SK-N-SH (cell line): ENCODE results near the gene FBXW11. TPM values are rescaled to one million over a fixed set of nuclear protein-coding genes. Genes with fewer than 3 reads are reported as not detected.

Source experiments
- CTCF ChIA-PET: fragments of 300-600, 350-600 bp; formaldehyde crosslinking; extraction: SDS; loops from one replicate; lab custom pipeline; 2021; lab: Yijun Ruan, JAX
- POLR2A ChIA-PET: fragments of 350-600 bp; sonication (Branson Sonifier 250); formaldehyde crosslinking; extraction: SDS; loops from one replicate; lab custom pipeline; 2020; ENCODE audit warnings: antibody characterized with exemption, inconsistent platforms; lab: Yijun Ruan, JAX
- DNase-seq: peaks from one replicate; pipeline ENCODE4 v3.0.0; 2012
- H2AFZ ChIP-seq: fragments of 200-600 bp; sonication (generic); 2 replicates; pipeline ENCODE4 v1.8.1; 2016; ENCODE audit warnings: antibody characterized with exemption, mild to moderate bottlenecking, low read depth
- H3F3A ChIP-seq: fragments of 200-600 bp; sonication (generic); replicated peaks from 2 replicates; pipeline ENCODE3; 2016; ENCODE audit warnings: antibody characterized with exemption, mild to moderate bottlenecking; ENCODE audit not compliant: insufficient read depth
- H3K27ac ChIP-seq, 2 experiments: fragments of 200-500 bp in 1 of 2; fragments of 200-600 bp in 1 of 2; sonication (Bioruptor generic) in 1 of 2; sonication (generic), shearing (Covaris generic) in 1 of 2; 2 replicates each; pipeline versions ENCODE4 v1.5.1 to v1.6.1; 2014 to 2016; ENCODE audit warnings: low read depth in 2 of 2, inconsistent platforms in 1 of 2, low read length in 1 of 2, mild to moderate bottlenecking in 1 of 2, mixed read lengths in 1 of 2
- H3K27me3 ChIP-seq: fragments of 200-600 bp; sonication (generic), shearing (Covaris generic); 2 replicates; pipeline ENCODE4 v1.6.1; 2016; ENCODE audit warnings: mixed run types; ENCODE audit not compliant: insufficient read depth
- H3K36me3 ChIP-seq, 2 experiments: fragments of 200-500 bp in 1 of 2; fragments of 200-600 bp in 1 of 2; sonication (Bioruptor generic) in 1 of 2; sonication (generic) in 1 of 2; replicated peaks in 1 of 2; 2 replicates each; pipeline versions ENCODE3 to v1.5.1; 2014 to 2016; ENCODE audit warnings: low read length in 1 of 2, mild to moderate bottlenecking in 1 of 2; ENCODE audit not compliant: insufficient read depth in 2 of 2, control insufficient read depth in 1 of 2
- H3K4me1 ChIP-seq, 2 experiments: fragments of 200-500 bp in 1 of 2; fragments of 200-600 bp in 1 of 2; sonication (Bioruptor generic) in 1 of 2; sonication (generic), shearing (Covaris generic) in 1 of 2; 2 replicates each; pipeline versions ENCODE4 v1.5.1 to v1.6.1; 2014 to 2016; ENCODE audit warnings: low read depth in 1 of 2, low read length in 1 of 2, mixed run types in 1 of 2; ENCODE audit not compliant: insufficient read depth in 2 of 2, control insufficient read depth in 1 of 2
- H3K4me2 ChIP-seq: fragments of 200-600 bp; sonication (generic), shearing (Covaris generic); 2 replicates; pipeline ENCODE4 v1.6.1; 2017; ENCODE audit warnings: mixed run types
- H3K4me3 ChIP-seq, 2 experiments: fragments of 200-500 bp in 1 of 2; fragments of 200-600 bp in 1 of 2; sonication (Bioruptor generic) in 1 of 2; sonication (generic), shearing (Covaris generic) in 1 of 2; 2 replicates each; pipeline versions ENCODE4 v1.5.1 to v1.8.1; 2014 to 2016; ENCODE audit warnings: low read depth in 2 of 2, inconsistent platforms in 1 of 2, low read length in 1 of 2, mild to moderate bottlenecking in 1 of 2, mixed read lengths in 1 of 2, moderate library complexity in 1 of 2
- H3K79me2 ChIP-seq: fragments of 200-600 bp; sonication (generic); 2 replicates; pipeline ENCODE4 v1.8.1; 2017; ENCODE audit warnings: mild to moderate bottlenecking; ENCODE audit not compliant: insufficient read depth
- H3K9ac ChIP-seq: fragments of 200-600 bp; sonication (generic); 2 replicates; pipeline ENCODE4 v1.6.1; 2017; ENCODE audit warnings: mixed run types
- H3K9me2 ChIP-seq: fragments of 200-600 bp; sonication (generic); 2 replicates; pipeline ENCODE4 v1.6.1; 2017; ENCODE audit warnings: mixed run types
- H3K9me3 ChIP-seq: fragments of 200-600 bp; sonication (generic); 2 replicates; pipeline ENCODE4 v1.6.1; 2017; ENCODE audit warnings: mixed run types, mild to moderate bottlenecking, moderate library complexity
- H4K20me1 ChIP-seq: fragments of 200-600 bp; sonication (generic); 2 replicates; pipeline ENCODE4 v1.6.1; 2017; ENCODE audit warnings: mild to moderate bottlenecking, mixed run types; ENCODE audit not compliant: insufficient read depth
- CHD2 ChIP-seq: fragments of 150-350 bp; IDR thresholded peaks from 2 replicates; pipeline ENCODE4 v1.6.1; 2018; ENCODE audit warnings: low read length; ENCODE audit not compliant: partially characterized antibody
- CTCF ChIP-seq: fragments of 200-600 bp; sonication (generic); IDR thresholded peaks from 2 replicates; pipeline ENCODE4 v1.6.1; 2017; ENCODE audit warnings: antibody characterized with exemption, mild to moderate bottlenecking, moderate library complexity
- ELF1 ChIP-seq: IDR thresholded peaks from 2 replicates; pipeline ENCODE4 v1.4.0; 2012
- FOSL2 ChIP-seq: IDR thresholded peaks from 2 replicates; pipeline ENCODE4 v1.4.0; 2012; ENCODE audit warnings: low read depth, mild to moderate bottlenecking, moderate library complexity, borderline replicate concordance
- FOXJ3 ChIP-seq: sonication (generic); formaldehyde crosslinking; IDR thresholded peaks from 2 replicates; pipeline ENCODE4 v1.5.1; 2020; ENCODE audit warnings: mild to moderate bottlenecking, missing genetic modification reagents
- GATA2 ChIP-seq: sonication (generic); formaldehyde crosslinking; IDR thresholded peaks from 2 replicates; pipeline ENCODE4 v1.5.0; 2020; ENCODE audit warnings: mild to moderate bottlenecking, missing genetic modification reagents
- IRF3 ChIP-seq: fragments of 150-350 bp; IDR thresholded peaks from 2 replicates; pipeline ENCODE4 v1.6.1; 2016; ENCODE audit warnings: mild to moderate bottlenecking, low read depth, low read length
- MEF2A ChIP-seq: IDR thresholded peaks from 2 replicates; pipeline ENCODE4 v1.4.0; 2012; ENCODE audit warnings: low read depth, borderline replicate concordance
- NFIC ChIP-seq: IDR thresholded peaks from 2 replicates; pipeline ENCODE4 v1.4.0; 2012; ENCODE audit warnings: borderline replicate concordance
- REST ChIP-seq: IDR thresholded peaks from 2 replicates; pipeline ENCODE4 v1.6.1; 2012; ENCODE audit warnings: mild to moderate bottlenecking, low read depth, low read length, moderate library complexity
- RFX5 ChIP-seq: IDR thresholded peaks from 2 replicates; pipeline ENCODE4 v1.6.1; 2012; ENCODE audit warnings: mild to moderate bottlenecking, improper control_type of control experiment, low read length
- RXRA ChIP-seq: IDR thresholded peaks from 2 replicates; pipeline ENCODE4 v1.4.0; 2012; ENCODE audit warnings: low read depth, mild to moderate bottlenecking, borderline replicate concordance
- USF2 ChIP-seq: fragments of 150-350 bp; IDR thresholded peaks from 2 replicates; pipeline ENCODE4 v1.6.1; 2017; ENCODE audit warnings: antibody characterized with exemption, low read length, low read depth, borderline replicate concordance
- WGBS: methylation state at CpG from one replicate; pipeline ENCODE4 v1.1.6; 2017; ENCODE audit warnings: low lambda C conversion rate; 5-methylcytosine and 5-hydroxymethylcytosine counted together
- polyA plus RNA-seq, 3 experiments: library from polyadenylated mRNA; depleted of rRNA; stranded (reverse); fragments of >200 nt; gene quantifications; 2 replicates each; pipeline ENCODE4 v1.2.3, GENCODE V29; 2012
- TF ChIP-seq, protein P1 (sequence below): IDR thresholded peaks from 2 replicates; pipeline ENCODE4 v1.4.0; 2012; ENCODE audit warnings: low read depth
- TF ChIP-seq, protein P2 (sequence below): IDR thresholded peaks from 2 replicates; pipeline ENCODE4 v1.4.0; 2012; ENCODE audit warnings: low read depth, borderline replicate concordance
- TF ChIP-seq, protein P3 (sequence below): IDR thresholded peaks from 2 replicates; pipeline ENCODE4; 2012

FBXW11 gene
- polyA plus RNA-seq, 1 of the 3 experiments (the other 2 are of a cell fraction) = 37.5 TPM

DNA sequence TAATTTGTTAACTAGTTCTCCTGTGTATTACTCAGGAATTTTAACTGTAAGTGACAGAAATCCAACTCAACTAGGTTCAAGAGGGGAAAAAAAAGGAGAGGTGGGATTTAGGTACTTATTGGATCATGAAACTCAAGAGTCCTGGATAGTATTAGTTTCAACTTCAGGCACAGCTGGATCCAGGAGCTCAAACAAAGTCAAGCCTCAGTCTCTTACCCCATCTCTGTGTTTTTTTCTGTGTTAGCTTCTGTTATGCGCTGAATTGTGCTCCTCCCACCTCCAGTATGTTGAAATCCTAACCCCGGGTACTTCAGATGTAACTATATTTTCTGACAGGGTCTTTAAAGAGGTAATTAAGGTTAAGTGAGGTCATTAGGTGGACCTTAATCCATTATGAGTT is 167.3 kb downstream of the FBXW11 start:
- no peak overlapping the region for H3K4me2 ChIP-seq
- no peak overlapping the region for H2AFZ ChIP-seq
- 100% methylated on average over 2 of the region's 2 CpGs for WGBS
- CTCF ChIA-PET = interaction anchor here (0.6 to 2.0 kb wide), 2 partner anchors 36 to 420 kb away, joined by 3 to 7 read pairs; partner anchors contain the start of gene FGF18
- H3K4me1 ChIP-seq = no peaks in the 10 kb centered on the region
- no peak overlapping the region for H3K9ac ChIP-seq
- POLR2A ChIA-PET = no interaction called here
- H3K9me3 ChIP-seq = no peaks in the 10 kb centered on the region
- no peaks in the 10 kb centered on the region for H3F3A ChIP-seq
- no peaks in the 10 kb centered on the region for H3K9me2 ChIP-seq
- H3K79me2 ChIP-seq = no peaks in the 10 kb centered on the region
- H3K36me3 ChIP-seq = no peaks in the 10 kb centered on the region
- H4K20me1 ChIP-seq = no peaks in the 10 kb centered on the region
- DNase-seq = no peak
- no peak overlapping the region for H3K4me3 ChIP-seq
- H3K27ac ChIP-seq = no peak overlapping the region
- TF ChIP-seq CHD2 = no peak
- no peaks in the 10 kb centered on the region for H3K27me3 ChIP-seq

DNA sequence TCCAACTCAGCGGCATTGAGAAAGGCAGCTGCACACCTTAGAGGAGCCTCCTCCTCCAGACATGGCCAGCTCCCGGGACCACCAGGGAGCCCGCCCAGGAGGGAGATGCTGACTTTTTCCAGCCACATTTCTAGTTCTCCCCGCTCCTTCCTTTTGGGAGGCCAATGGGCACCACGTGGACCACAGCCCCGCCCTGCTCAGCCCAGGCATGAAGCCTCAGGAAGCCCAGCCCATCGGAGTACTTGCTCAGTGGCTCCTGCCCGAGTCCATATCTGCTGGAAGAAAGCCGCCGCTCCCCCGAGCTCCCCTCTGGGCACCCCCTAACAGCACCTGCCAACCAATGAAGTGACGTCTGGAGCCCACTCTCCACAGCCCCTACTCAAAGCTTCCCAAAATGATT is 168.4 kb downstream of the FBXW11 start:
- CTCF ChIA-PET = interaction anchor here (0.9 to 1.1 kb wide), 2 partner anchors 9 to 419 kb away, joined by 3 read pairs; partner anchors contain the start of gene FGF18
- TF ChIP-seq NFIC = no peak
- TF ChIP-seq ELF1 = no peak
- TF ChIP-seq CTCF = no peak
- TF ChIP-seq USF2 = no peak
- no peak for TF ChIP-seq RXRA
- TF ChIP-seq, protein P1, sequence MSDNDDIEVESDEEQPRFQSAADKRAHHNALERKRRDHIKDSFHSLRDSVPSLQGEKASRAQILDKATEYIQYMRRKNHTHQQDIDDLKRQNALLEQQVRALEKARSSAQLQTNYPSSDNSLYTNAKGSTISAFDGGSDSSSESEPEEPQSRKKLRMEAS = no peak
- TF ChIP-seq FOSL2 = no peak
- TF ChIP-seq IRF3 = no peak
- no peak for TF ChIP-seq RFX5
- TF ChIP-seq, protein P2, sequence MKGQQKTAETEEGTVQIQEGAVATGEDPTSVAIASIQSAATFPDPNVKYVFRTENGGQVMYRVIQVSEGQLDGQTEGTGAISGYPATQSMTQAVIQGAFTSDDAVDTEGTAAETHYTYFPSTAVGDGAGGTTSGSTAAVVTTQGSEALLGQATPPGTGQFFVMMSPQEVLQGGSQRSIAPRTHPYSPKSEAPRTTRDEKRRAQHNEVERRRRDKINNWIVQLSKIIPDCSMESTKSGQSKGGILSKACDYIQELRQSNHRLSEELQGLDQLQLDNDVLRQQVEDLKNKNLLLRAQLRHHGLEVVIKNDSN = no peak
- TF ChIP-seq MEF2A = no peak
- TF ChIP-seq, protein P3, sequence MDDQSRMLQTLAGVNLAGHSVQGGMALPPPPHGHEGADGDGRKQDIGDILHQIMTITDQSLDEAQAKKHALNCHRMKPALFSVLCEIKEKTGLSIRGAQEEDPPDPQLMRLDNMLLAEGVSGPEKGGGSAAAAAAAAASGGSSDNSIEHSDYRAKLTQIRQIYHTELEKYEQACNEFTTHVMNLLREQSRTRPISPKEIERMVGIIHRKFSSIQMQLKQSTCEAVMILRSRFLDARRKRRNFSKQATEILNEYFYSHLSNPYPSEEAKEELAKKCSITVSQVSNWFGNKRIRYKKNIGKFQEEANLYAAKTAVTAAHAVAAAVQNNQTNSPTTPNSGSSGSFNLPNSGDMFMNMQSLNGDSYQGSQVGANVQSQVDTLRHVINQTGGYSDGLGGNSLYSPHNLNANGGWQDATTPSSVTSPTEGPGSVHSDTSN = no peak
- no peak for TF ChIP-seq FOXJ3 (CRISPR knock-in tag)
- no peak for TF ChIP-seq REST
- no peak for TF ChIP-seq GATA2 (CRISPR knock-in tag)
- TF ChIP-seq, all 33 proteins: peak for 0
- no peaks in the 10 kb centered on the region for H3K79me2 ChIP-seq
- H3K36me3 ChIP-seq = no peaks in the 10 kb centered on the region
- H3K9me2 ChIP-seq = no peaks in the 10 kb centered on the region
- H3F3A ChIP-seq = no peaks in the 10 kb centered on the region
- POLR2A ChIA-PET = no interaction called here
- no peak overlapping the region for H3K27ac ChIP-seq
- H3K9ac ChIP-seq = no peak overlapping the region
- DNase-seq = no peak
- no peaks in the 10 kb centered on the region for H4K20me1 ChIP-seq
- H3K4me3 ChIP-seq = no peak overlapping the region
- H3K4me2 ChIP-seq = no peak overlapping the region
- no peak overlapping the region for H2AFZ ChIP-seq
- H3K9me3 ChIP-seq = no peaks in the 10 kb centered on the region
- no peaks in the 10 kb centered on the region for H3K27me3 ChIP-seq
- no peaks in the 10 kb centered on the region for H3K4me1 ChIP-seq
- 57% methylated on average over 7 of the region's 12 CpGs for WGBS
